Midbrain (tissue), 1 donor: ENCODE results near the gene CCDC91.

Source experiments
- DNase-seq: peaks from one replicate; lab custom pipeline; 2025; lab: John Stamatoyannopoulos, UW

CCDC91 gene

GRCh38 chr12:28582672-28583376, 392.6 kb downstream of the CCDC91 start:
- DNase-seq = no peak

DNA sequence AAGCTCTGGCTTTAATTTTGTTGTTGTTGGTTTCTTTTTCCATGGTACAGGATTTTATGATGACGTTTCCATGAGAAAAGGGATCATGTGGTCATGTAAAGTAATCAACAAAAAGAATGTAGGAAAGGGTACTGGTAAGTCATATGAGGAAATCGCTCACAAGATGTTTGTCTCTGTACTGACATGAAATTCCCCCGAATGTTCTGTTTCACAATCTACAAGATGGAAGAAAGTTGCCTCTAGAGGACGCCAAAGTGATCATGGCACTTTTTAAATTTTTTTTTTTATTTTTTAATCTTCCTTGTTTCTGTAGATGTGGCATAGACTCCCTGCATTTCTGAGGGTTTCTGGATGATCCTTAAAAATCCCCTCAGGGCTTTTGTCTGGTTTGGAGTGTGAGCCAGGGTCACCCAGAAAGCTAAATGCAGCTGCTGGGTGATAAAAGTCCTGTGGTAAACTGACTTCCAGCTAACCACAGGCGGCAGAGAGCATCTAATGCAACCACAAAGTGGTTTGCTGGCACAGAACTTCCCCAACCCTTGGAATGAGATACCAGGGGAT, 393.5 kb downstream of the CCDC91 start:
- DNase-seq = no peak

GRCh38 chr12:28585146-28585545, 394.9 kb downstream of the CCDC91 start:
- no peak for DNase-seq

DNA sequence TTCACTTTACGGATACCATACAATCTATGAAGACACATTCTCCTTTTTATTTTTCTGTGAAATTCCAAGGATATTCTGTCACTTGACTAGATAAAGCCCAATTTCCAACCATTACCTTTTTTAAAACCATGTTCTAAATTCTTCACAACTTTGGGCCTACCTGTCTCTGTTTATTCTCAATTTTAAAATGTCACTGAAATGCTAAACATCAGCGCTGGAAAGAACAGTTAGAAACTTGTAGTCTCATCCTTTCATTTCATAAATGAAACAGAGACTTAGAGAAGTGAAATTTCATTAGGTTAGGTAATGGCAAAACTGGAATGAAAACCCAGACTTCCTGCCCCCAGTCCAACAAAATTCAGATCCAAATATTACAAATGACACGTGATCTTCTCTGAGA, 396.2 kb downstream of the CCDC91 start:
- DNase-seq = no peak

- DNase-seq = no peak
These were observed 401.6 kb downstream of the CCDC91 start for GRCh38 chr12:28591831-28592230.
